Measurements from ENCODE around the gene FOXP1. TPM values are rescaled to one million over a fixed set of nuclear protein-coding genes. Genes with fewer than 3 reads are reported as not detected.

FOXP1 gene
- total and polyA plus RNA-seq, 2 of the 8 experiments (the other 6 are each of a cell fraction or from before 2014, with no cell fraction given) = 13.9 to 25.4 TPM

- no peak for TF ChIP-seq EP300 (IDR thresholded peaks at IDR 0.05; ENCODE audit: borderline replicate concordance in 1 of 2, low read depth in 2 of 2, low read length in 2 of 2)
- no peak for TF ChIP-seq SAP30 (IDR thresholded peaks at IDR 0.05; ENCODE audit: insufficient read depth, insufficient replicate concordance, low read length)
- no peak for TF ChIP-seq CHD7 (IDR thresholded peaks at IDR 0.05; ENCODE audit: insufficient replicate concordance, low read length)
- no peak for TF ChIP-seq EZH2 (IDR thresholded peaks at IDR 0.05; ENCODE audit: low read depth, low read length, severe bottlenecking)
- TF ChIP-seq SP4 (IDR thresholded peaks at IDR 0.05; ENCODE audit: low read length) = no peak
These were observed 551.5 kb downstream of the FOXP1 start (continued) for GRCh38 chr3:71031914-71032521.

All from H1 (cell line).